HG03095 (cell line): Measurements from ENCODE around the gene PRPH.
"Not testable (repeated sequence)": the region's sequence is repeated elsewhere in the genome, so short reads cannot be mapped to it uniquely, and the experiment has no call there.

Source experiments
- ATAC-seq: cut with Tn5 transposase; IDR thresholded peaks from one replicate; pipeline ENCODE4 v1.9.1; 2021; ENCODE audit warnings: moderate library complexity; ENCODE audit not compliant: unreplicated experiment

PRPH gene

GRCh38 chr12:49332441-49332861 lies 37.5 kb downstream of the PRPH start:
- ATAC-seq = no peak

DNA sequence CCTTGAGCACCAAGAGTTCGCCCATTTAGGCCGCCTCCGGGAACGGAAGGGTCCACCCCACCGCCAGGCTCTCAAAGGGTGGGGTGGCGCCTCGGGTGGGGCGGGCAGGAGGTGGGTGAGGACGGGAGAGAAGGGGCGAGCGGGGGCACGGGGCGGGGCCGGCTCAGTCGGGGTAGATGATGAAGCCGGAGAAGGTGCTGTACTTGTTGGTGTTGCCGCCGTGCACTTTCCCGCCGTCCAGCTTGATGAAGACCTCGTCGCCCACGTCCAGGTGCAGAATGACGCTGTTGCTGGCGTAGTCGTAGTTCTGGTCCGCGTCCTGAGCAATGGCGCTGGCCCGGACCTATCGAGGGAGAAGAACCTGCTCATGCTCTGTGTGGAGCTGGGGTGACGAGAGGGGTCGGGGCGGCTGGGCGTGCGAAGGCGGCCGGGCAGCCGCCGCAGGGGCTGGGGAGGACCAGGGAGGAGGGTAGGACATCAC lies 38.0 kb downstream of the PRPH start:
- no peak for ATAC-seq

DNA sequence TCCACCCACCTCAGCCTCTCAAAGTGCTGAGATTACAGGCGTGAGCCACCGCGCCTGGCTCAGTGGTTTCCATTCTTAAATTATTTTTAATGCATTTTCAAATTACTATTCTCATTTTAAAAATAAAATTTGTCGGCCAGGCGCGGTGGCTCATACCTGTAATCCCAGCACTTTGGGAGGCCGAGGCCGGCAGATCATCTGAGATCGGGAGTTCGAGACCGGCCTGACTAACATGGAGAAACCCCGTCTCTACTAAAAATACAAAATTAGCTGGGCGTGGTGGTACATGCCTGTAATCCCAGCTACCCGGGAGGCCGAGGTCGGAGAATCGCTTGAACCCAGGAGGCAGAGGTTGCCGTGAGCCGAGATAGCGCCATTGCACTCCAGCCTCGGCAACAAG lies 38.8 kb downstream of the PRPH start:
- not testable (repeated sequence) for ATAC-seq

- ATAC-seq = no peak
Measured at GRCh38 chr12:49334226-49334625, 39.3 kb downstream of the PRPH start.

DNA sequence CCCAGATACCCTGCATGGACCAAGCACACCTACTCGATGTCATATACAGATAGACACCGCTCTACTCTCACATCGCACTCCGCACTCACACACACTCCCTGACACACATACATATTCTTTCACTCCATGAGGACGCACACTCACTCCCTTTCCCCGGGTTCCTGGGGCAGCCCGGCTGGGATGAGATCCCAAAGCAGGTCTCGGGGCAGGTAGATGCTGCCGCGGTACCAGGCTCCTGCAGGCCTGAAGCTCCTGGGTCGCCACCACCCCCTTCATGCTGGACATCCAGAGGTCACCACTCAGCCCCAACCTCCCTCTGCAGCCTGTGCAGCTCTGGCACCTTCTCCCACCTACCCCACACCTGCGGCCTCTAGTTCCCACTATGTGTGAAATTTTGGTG lies 39.7 kb downstream of the PRPH start:
- no peak for ATAC-seq

GRCh38 chr12:49335118-49335954 lies 40.4 kb downstream of the PRPH start:
- no peak for ATAC-seq

GRCh38 chr12:49335955-49336644 lies 41.2 kb downstream of the PRPH start:
- ATAC-seq = no peak

DNA sequence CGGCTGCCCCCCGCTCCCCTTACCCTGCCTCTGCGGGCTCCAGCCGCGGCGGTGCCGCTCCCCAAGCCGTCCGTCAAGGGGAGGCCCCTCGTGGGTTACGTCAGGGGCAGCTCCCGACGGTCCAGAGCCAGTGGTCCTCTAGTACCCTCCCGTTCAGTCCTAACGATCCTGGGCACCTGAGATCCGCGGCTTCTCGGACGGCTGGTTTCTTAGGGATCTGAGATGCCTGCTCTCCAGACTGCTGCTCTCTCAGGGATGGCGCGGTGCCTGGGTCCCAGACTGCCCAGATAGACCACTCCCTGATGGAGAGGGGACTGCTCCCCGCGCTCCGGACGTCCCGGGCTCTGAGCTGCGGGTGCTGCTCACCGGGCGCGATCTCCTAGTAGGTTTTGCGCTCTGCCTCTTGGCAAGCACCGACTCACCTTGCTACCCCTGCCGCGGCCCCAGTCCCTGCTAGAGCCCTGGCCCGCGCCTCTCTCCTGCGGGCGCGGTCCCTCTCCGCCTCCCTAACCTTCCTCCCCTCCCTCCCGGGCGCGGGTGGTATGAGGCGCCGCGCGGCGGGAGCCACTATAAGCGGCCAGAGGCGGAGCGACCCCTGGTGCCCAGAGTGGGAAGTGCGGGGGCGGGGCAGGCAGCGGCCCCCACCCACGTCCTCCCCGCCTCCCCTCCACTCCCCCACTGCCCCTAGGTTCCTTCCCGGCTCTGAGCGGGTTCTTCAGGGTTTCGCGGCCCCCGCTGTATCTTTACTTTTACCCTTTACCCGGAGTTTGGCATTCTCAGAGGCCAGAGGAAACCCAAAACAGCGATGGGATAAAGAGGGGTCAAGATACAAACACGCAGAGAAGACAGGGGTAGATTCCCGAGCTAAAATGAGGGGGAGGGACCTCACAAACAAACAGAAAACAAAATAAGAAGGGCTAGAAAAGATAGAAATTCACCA lies 42.0 kb downstream of the PRPH start, which contains the start of gene C1QL4:
Gene C1QL4, minus strand, starts transcription at position 544 of the 940 bp plus-strand sequence. CDS start 711 bp downstream, outside the sequence.
- peak; percentile 77 for ATAC-seq

DNA sequence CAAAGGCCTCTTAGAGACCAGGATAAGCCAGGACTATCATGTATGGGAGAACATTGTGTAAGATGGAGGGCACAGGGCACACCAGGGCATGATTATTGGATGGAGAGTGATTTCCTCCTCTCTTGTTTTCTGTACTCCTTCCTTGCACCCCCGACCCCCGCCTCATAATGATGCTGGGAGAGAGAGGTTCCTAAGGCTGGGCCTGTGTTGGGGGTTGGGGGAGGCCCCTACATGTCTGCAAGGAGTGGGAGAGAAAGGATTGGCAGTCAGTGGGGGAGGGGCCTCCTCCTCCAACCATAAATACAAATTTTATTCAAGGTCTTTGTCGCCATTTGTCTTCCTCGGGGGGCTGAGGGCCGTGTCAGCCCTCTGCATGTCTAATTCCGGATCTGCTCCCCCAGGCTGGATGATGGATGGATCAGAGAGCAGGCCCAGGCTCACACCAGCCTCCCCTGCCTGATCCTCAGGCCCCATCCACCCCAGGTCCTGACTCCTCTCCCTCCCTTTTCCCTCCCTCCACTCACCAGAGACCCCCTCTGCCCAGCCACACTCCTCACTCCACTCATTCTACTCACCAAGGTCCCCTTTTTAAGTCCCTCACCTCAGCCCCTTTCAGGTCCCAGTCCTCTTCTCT lies 44.0 kb downstream of the PRPH start:
- no peak for ATAC-seq

GRCh38 chr12:49339464-49339861 lies 44.5 kb downstream of the PRPH start:
- ATAC-seq = no peak

GRCh38 chr12:49340095-49340870 lies 45.3 kb downstream of the PRPH start:
- no peak for ATAC-seq

DNA sequence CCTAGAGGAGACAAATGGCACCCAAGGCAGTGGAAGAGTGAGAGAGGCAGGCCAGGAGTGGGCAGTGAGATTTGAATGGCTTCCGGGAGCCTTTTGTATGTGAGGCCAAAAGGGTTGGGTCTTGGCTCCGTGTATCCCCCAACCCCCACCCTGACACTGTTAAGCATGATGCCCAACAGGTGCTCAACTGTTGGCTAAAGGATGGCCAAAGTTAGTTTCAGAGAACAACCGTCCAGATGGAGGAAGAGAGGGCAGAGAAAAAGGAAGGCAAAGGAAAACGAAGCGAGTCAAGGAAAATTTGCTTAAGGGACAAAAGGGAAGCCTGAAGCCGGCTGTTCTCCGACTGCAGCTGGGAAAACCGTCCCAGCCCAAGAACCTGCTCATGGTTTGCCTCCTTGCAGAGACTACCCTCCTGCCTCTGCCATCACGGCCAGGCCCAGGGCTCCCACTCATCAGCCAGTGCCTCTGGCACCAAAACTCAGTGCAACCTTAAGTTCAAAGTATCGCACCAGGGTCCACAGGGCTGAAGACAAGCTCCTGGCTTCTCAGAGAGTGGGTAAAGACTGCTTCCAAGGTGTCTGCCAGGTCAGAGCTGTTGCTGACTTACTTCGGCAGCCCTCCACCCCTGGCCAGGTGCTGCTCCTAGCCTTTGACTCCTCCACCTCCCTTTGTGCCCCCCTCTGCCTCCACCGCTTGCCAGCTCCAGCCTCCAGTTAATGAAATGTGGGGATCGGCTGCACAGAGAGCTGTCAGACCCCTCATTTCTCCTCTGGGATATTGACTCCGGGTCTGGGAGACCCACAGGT lies 46.2 kb downstream of the PRPH start:
- ATAC-seq = no peak

GRCh38 chr12:49341777-49342065 lies 46.8 kb downstream of the PRPH start:
- no peak for ATAC-seq

DNA sequence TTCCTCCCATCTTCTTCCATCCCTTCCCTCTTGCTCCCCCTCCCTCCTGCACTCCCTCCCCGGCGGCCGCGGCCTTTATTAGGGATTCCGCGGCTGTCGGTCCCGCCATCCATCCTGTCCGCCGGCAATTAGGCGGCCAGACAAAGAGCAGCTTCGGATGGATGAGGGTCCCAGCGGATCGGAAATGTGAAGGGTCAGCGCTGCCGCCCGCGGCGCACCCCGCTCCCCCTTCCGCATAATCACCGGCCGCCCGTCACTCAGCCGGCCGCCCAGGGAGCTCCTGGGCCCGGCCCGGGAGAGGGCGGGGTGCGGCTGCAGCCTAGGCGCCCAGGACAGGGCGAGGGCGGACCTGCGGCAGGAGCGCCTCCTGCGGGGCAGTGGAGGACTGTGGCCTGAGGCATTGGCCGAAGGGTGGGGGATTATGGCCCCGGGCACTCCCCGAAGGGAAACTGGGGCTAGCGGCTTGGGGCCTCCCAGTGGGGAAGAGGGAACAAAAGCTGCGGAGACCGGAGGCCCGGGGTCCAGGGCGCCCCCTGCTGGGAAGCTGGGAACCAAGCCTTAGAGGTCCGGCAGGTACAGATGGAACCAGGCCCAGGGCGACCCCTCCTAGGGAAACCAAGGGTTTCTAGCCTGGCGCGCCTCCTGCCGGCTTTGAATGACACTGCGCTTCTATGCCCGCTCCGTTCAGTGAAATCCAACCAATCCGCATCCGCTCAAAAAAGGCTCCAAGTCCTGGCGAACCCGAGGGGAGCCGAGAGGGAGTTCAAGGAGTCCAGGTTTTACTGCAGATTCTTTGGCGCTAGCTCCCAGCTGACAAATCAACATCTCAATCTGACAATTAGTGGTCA lies 47.3 kb downstream of the PRPH start:
- ATAC-seq = peak; percentile 53

DNA sequence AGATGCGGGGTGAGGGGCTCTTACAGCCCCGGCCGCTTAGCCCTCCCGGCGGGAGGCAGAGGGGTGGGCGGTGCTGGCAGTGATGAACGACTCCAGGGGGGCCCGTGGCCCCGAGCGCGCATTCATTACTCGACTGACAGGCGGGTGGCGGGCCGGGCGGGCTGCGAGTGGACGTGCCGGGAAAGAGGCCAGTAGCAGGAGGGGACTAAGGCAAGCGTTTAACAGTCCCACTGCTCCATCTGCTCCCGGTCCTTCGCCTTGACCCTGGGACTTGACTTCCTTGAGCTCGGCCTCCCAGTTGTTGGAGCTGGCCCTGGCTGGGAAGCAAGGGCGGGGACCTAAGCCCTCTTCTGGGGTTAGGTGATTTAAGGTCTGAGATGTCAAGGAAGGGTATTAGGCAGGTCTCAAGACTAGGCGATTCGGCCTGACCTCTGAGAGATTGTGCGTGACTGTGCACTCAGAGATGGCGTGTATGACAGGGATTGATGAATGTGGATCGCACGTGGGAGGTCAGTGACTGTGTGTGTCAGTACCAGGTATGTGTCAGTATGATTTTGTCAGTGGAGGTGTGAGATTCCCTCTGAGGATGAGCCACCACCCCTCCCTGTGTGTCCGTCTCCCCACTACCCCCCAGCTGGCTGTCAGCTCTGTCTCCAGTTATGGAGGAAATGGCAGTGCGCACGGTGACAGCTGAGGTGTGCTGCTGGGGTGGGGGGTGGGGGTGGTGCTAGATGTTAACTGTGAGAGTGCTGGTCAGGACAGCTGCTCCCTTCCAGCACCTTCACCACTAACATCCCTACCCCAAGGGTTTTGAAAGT lies 48.2 kb downstream of the PRPH start:
- no peak for ATAC-seq

- no peak for ATAC-seq
Measured at GRCh38 chr12:49344486-49345050, 49.6 kb downstream of the PRPH start.
